Measurements from ENCODE around the gene UBXN11. TPM values are rescaled to one million over a fixed set of nuclear protein-coding genes. Genes with fewer than 3 reads are reported as not detected.
A peak's percentile ranks its signal among the peaks of the same experiment; 100 is the strongest.
"Not testable (repeated sequence)": the region's sequence is repeated elsewhere in the genome, so short reads cannot be mapped to it uniquely, and the experiment has no call there.

The UBXN11 gene
- total RNA-seq, 2 donors from 2014 or later = 8.7 to 25.7 TPM

DNA sequence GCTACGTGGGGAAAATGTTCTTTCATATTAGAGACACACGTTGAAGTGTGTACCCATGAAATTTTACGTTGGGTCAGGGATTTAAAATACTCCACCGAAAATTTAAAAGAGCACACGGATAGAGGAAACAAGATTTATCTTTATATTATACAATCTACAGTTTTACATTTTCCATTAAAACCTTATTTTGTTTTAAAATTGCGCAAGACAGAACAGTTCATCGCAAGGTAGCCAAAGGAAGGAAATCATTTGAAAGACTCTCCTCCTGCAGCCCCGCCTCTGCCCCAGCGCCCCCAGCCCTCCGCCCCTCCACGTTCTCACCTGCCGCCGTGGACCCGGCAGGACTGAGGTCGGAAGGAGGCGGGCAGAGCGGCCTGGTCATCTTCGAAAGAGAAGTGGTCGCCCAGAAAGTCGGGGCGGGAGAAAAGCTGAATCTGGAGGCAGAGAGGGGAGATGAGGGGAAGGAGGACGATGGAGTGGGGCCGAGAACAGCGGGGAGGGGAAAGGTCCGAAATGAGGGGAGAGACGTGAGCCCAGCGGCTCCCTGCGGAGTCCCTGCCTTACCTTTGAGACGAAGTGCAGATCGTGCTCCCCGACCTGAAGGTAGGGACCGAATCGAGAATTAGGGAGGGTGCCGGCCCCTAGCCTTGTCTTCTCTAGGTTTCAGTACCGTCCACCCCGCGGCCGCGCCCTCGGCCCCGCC lies 29.5 kb upstream of the UBXN11 start:
- TF ChIP-seq, protein P1, sequence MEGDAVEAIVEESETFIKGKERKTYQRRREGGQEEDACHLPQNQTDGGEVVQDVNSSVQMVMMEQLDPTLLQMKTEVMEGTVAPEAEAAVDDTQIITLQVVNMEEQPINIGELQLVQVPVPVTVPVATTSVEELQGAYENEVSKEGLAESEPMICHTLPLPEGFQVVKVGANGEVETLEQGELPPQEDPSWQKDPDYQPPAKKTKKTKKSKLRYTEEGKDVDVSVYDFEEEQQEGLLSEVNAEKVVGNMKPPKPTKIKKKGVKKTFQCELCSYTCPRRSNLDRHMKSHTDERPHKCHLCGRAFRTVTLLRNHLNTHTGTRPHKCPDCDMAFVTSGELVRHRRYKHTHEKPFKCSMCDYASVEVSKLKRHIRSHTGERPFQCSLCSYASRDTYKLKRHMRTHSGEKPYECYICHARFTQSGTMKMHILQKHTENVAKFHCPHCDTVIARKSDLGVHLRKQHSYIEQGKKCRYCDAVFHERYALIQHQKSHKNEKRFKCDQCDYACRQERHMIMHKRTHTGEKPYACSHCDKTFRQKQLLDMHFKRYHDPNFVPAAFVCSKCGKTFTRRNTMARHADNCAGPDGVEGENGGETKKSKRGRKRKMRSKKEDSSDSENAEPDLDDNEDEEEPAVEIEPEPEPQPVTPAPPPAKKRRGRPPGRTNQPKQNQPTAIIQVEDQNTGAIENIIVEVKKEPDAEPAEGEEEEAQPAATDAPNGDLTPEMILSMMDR (IDR thresholded peaks at IDR 0.05) = no peak
- H3K27ac ChIP-seq = no peak overlapping the region
- intact Hi-C loops (cut with DNase I) = no loop called here
- H3K9ac ChIP-seq (ENCODE audit: low read depth in 2 of 2, low read length in 2 of 2) = peak overlapping the region in 1 of 2 donors; percentile 13
- H3K27me3 ChIP-seq = no peaks in the 10 kb centered on the region
- DNase-seq = no peak
- no peaks in the 10 kb centered on the region for H3K36me3 ChIP-seq
- H3K4me3 ChIP-seq = peak overlapping the region; percentile 54
- H3K9me3 ChIP-seq = no peaks in the 10 kb centered on the region
- H3K4me1 ChIP-seq = no peaks in the 10 kb centered on the region

DNA sequence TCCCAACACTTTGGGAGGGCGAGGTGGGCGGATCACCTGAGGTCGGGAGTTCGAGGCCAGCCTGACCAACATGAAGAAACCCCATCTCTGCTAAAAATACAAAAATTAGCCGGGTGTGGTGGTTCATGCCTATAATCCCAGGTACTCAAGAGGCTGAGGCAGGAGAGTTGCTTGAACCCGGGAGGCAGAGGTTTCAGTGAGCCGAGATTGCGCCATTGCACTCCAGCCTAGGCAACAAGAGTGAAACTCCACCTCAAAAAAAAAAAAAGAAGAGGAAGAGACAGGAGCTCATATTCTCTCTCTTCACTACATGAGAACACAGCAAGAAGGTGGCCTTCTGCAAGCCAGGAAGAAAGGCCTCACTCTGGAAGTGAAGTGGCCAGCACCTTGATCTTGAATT lies 26.9 kb upstream of the UBXN11 start:
- H3K4me1 ChIP-seq; H3K9ac ChIP-seq (ENCODE audit: low read depth in 2 of 2, low read length in 2 of 2); DNase-seq; H3K27me3 ChIP-seq; H3K9me3 ChIP-seq; H3K4me3 ChIP-seq; H3K27ac ChIP-seq; H3K36me3 ChIP-seq; intact Hi-C loops (cut with DNase I): not testable (repeated sequence)

DNA sequence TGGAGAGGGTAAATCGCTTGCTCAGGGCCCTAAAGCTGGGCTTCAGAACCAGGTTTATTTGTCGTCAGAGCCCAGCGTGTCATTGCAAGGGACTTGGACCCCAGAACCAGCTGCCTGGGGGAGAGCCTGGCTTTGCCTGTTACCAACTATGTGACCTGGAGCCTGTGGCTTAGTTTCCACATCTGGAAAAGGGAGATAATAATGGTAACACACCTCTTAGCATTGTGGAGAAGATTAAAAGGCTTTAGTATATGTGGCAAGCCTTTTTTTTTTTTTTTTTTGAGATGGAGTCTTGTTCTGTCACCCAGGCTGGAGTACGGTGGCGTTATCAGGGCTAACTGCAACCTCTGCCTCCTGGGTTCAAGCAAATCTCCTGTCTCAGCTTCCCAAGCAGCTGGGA lies 23.8 kb upstream of the UBXN11 start:
- intact Hi-C loops (cut with DNase I) = no loop called here
- Histone ChIP-seq H3K9ac (ENCODE audit: low read depth in 2 of 2, low read length in 2 of 2) (no peak overlapping the region), H3K4me3 (no peak overlapping the region), H3K27me3 (no peaks in the 10 kb centered on the region), H3K36me3 (no peaks in the 10 kb centered on the region), H3K27ac (no peak overlapping the region), H3K9me3 (no peaks in the 10 kb centered on the region), H3K4me1 (no peaks in the 10 kb centered on the region)
- DNase-seq = no peak
- TF ChIP-seq, protein P1 (IDR thresholded peaks at IDR 0.05) = no peak

DNA sequence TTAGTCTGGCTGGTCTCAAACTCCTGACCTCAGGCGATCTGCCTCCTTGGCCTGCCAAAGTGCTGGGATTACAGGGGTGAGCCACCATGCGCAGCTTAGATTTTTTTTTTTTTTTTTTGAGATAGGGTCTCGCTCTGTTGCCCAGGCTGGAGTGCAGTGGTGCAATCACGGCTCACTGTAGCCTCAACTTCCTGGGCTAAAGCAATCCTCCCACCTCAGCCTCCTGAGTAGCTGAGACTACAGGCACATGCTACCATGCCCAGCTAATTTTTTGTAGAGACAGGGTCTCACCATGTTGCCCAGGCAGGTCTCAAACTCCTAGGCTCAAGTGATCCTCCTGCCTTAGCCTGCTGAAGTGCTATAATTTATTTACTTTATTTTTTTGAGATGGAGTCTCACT lies 22.9 kb upstream of the UBXN11 start:
- H3K4me3 ChIP-seq; H3K9me3 ChIP-seq; H3K9ac ChIP-seq (ENCODE audit: low read depth in 2 of 2, low read length in 2 of 2); H3K36me3 ChIP-seq; DNase-seq; H3K4me1 ChIP-seq; H3K27me3 ChIP-seq; H3K27ac ChIP-seq: not testable (repeated sequence)
- intact Hi-C loops (cut with DNase I) = loop anchor here (10.0 kb wide), 1 partner anchor 165 kb away; the partner anchor contains the start of genes C1orf232 and ZNF593

DNA sequence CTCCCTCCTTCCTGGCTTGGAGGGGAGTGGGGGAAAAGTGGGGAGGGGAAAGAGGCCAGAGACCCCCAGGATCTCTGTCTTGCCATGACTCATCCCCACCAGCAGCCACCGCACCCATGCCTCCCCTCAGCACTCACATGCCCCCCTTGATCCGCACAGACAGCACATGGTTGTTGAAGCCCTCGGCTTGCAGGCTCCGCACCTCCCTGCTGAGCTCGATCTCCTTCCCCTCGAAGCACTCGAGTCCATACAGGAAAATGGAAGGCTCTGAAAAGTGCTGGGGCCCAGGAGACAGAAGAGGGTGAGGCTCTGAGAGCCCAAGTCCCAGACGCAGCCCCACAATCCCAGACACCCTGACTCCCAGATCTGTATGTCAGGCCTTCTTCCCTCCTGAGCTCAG lies 22.2 kb upstream of the UBXN11 start:
- Histone ChIP-seq H3K27me3 (no peaks in the 10 kb centered on the region), H3K4me3 (no peak overlapping the region), H3K4me1 (no peaks in the 10 kb centered on the region), H3K36me3 (no peaks in the 10 kb centered on the region), H3K9me3 (no peaks in the 10 kb centered on the region), H3K27ac (no peak overlapping the region), H3K9ac (ENCODE audit: low read depth in 2 of 2, low read length in 2 of 2) (no peak overlapping the region)
- intact Hi-C loops (cut with DNase I) = loop anchor here (10.0 kb wide), 1 partner anchor 164 kb away; the partner anchor contains the start of genes C1orf232 and ZNF593
- TF ChIP-seq, protein P1 (IDR thresholded peaks at IDR 0.05) = no peak
- no peak for DNase-seq

DNA sequence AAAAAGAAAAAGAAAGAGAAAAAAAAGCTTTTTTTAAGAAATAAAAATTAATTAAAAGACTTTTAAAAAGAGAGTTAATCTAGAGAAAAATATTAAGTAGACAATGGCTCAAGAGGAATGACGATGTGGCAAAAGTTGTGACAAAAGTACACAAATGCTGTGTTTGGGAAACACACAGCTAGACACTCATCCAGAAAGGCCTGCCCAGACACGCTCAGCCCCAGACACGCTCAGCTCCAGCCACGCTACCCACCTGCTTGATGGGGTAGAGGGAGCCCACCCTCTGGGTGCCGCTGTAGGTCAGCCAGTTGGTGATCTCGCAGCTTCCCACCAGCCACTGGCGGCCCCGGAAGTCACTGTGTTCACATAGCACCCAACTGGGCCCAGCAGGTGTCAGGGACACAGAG lies 21.5 kb upstream of the UBXN11 start:
- intact Hi-C loops (cut with DNase I) = loop anchor here (10.0 kb wide), 1 partner anchor 163 kb away; the partner anchor contains the start of genes C1orf232 and ZNF593
- Histone ChIP-seq H3K4me3 (no peak overlapping the region), H3K27me3 (no peaks in the 10 kb centered on the region), H3K27ac (no peak overlapping the region), H3K9me3 (no peaks in the 10 kb centered on the region), H3K36me3 (no peaks in the 10 kb centered on the region), H3K4me1 (no peaks in the 10 kb centered on the region), H3K9ac (ENCODE audit: low read depth in 2 of 2, low read length in 2 of 2) (no peak overlapping the region)
- no peak for DNase-seq
- TF ChIP-seq, protein P1 (IDR thresholded peaks at IDR 0.05) = no peak
